Hematopoietic multipotent progenitor cell treated with erythropoietin and hydrocortisone succinate and interleukin-3 and kit ligand, for 4 days (in vitro differentiated cells): ENCODE results near the gene CUL7.
A peak's percentile ranks its signal among the peaks of the same experiment; 100 is the strongest.
"Not testable (repeated sequence)": the region's sequence is repeated elsewhere in the genome, so short reads cannot be mapped to it uniquely, and the experiment has no call there.

Experiments
- DNase-seq: peaks from one replicate; pipeline ENCODE4 v3.0.0-alpha.2; 2015

The CUL7 gene

GRCh38 chr6:43043310-43043709 is 10.3 kb downstream of the CUL7 start:
- no peak for DNase-seq

GRCh38 chr6:43041475-43041874 is 12.2 kb downstream of the CUL7 start:
- not testable (repeated sequence) for DNase-seq

GRCh38 chr6:43040542-43041257 is 13.0 kb downstream of the CUL7 start:
- no peak for DNase-seq

GRCh38 chr6:43038727-43039126 is 14.9 kb downstream of the CUL7 start:
- DNase-seq = no peak

- no peak for DNase-seq
Observed at GRCh38 chr6:43037706-43038105, 15.9 kb downstream of the CUL7 start.

- DNase-seq = no peak
Observed at GRCh38 chr6:43037197-43037596, 16.5 kb downstream of the CUL7 start.

- DNase-seq = no peak
Observed at GRCh38 chr6:43036712-43037111, 16.9 kb downstream of the CUL7 start.

- no peak for DNase-seq
Observed at GRCh38 chr6:43035495-43036194, 18.0 kb downstream of the CUL7 start.

GRCh38 chr6:43034190-43034525 is 19.5 kb downstream of the CUL7 start:
- DNase-seq = no peak

GRCh38 chr6:43033496-43034189 is 20.0 kb downstream of the CUL7 start:
- DNase-seq = no peak

GRCh38 chr6:43032326-43032725 is 21.3 kb downstream of the CUL7 start:
- no peak for DNase-seq

- DNase-seq = no peak
Observed at GRCh38 chr6:43029120-43029519, 24.5 kb downstream of the CUL7 start.

- no peak for DNase-seq
Observed at GRCh38 chr6:43026365-43026764, 27.3 kb downstream of the CUL7 start.

- DNase-seq = no peak
Observed at GRCh38 chr6:43024436-43024835, 29.2 kb downstream of the CUL7 start.

- DNase-seq = peak; percentile 91
Observed at GRCh38 chr6:43021270-43022047, 32.2 kb downstream of the CUL7 start, which contains the start of gene RRP36. TSS of gene RRP36 (plus strand) at chr6:43021623. CDS start at chr6:43021655, 32 bp downstream.

GRCh38 chr6:43020847-43021246 is 32.8 kb downstream of the CUL7 start:
- DNase-seq = peak; percentile 22

- DNase-seq = no peak
Observed at GRCh38 chr6:43020052-43020705, 33.5 kb downstream of the CUL7 start.

GRCh38 chr6:43019152-43019551 is 34.5 kb downstream of the CUL7 start:
- DNase-seq = no peak

- peak; percentile 19 for DNase-seq
Observed at GRCh38 chr6:43016943-43017334, 36.7 kb downstream of the CUL7 start.

- no peak for DNase-seq
Observed at GRCh38 chr6:43016176-43016942, 37.3 kb downstream of the CUL7 start.

GRCh38 chr6:43014434-43014909 is 39.2 kb downstream of the CUL7 start:
- peak; percentile 38 for DNase-seq
